Right lobe of liver (tissue), 6 donors: Measurements from ENCODE around the gene LMOD2. TPM values are rescaled to one million over a fixed set of nuclear protein-coding genes. Genes with fewer than 3 reads are reported as not detected.

ENCODE experiments used
- ATAC-seq, 4 donors: fragments of 200-7000 bp; cut with Tn5 transposase; one replicate each; pipeline ENCODE4 v1.9.1; 2020; ENCODE audit warnings: mild to moderate bottlenecking in 4 of 4, moderate library complexity in 4 of 4
- DNase-seq, 3 donors: peaks; one replicate each; pipeline ENCODE4 v3.0.0-alpha.2; 2020
- H3K27ac ChIP-seq, 3 donors: fragments of 200-600 bp; one replicate each; pipeline ENCODE4 v1.8.0; 2022
- H3K27me3 ChIP-seq, 2 donors: fragments of 200-600 bp; one replicate each; pipeline ENCODE4 v1.8.0; 2022
- H3K36me3 ChIP-seq, 4 donors: fragments of 200-600 bp; sonication (generic) in 1 of 4; one replicate each; pipeline versions ENCODE4 v1.5.1 to v1.8.0; 2017 to 2022; ENCODE audit warnings: control low read depth in 1 of 4
- H3K4me1 ChIP-seq, 4 donors: fragments of 200-600 bp; sonication (generic) in 1 of 4; one replicate each; pipeline versions ENCODE4 v1.5.1 to v1.8.0; 2017 to 2022; ENCODE audit warnings: control low read depth in 1 of 4
- H3K4me3 ChIP-seq, 3 donors: fragments of 200-600 bp; one replicate each; pipeline ENCODE4 v1.8.0; 2022
- H3K9me3 ChIP-seq, 4 donors: fragments of 200-600 bp; sonication (generic) in 1 of 4; one replicate each; pipeline versions ENCODE4 v1.5.1 to v1.8.0; 2017 to 2022; ENCODE audit warnings: control low read depth in 1 of 4
- CTCF ChIP-seq, 4 donors: fragments of 200-600 bp in 3 of 4; fragments of 450-650 bp in 1 of 4; IDR thresholded peaks; one replicate each; pipeline versions ENCODE4 v1.5.1 to v1.8.0; 2016 to 2022; ENCODE audit warnings: antibody characterized with exemption in 4 of 4, mild to moderate bottlenecking in 2 of 4
- POLR2A ChIP-seq: fragments of 450-650 bp; IDR thresholded peaks from one replicate; pipeline ENCODE4 v1.6.1; 2017; ENCODE audit warnings: antibody characterized with exemption, mild to moderate bottlenecking
- WGBS: methylation state at CpG from one replicate; pipeline ENCODE4 v1.1.6; 2018; ENCODE audit warnings: low coverage, low lambda C conversion rate; ENCODE audit not compliant: insufficient coverage; ENCODE audit errors: missing lambda C conversion rate; 5-methylcytosine and 5-hydroxymethylcytosine counted together
- intact Hi-C, 2 donors: fragments of 100-400 bp; cut with DNase I; formaldehyde crosslinking; loops; one replicate each; pipeline versions ENCODE4 v1.11.2 to v1.14.1; 2022
- total RNA-seq, 6 experiments: library from RNA; depleted of rRNA in 2 of 6; stranded (reverse); fragments of >200 nt in 2 of 6; fragmentation: NEBNext Ultra II Directional in 3 of 6; extraction: Animal tissue kit (Norgen Biotek cat#: 25700) in 3 of 6; gene quantifications; one replicate each; pipeline versions ENCODE4 v1.1.0 to v1.2.4, GENCODE V29; 2016 to 2023
- donor health status: DM: no; HTN: yes; CAD: no.
- donor health status: DM: no; HTN: no; CAD: no.
- donor health status: DM: no; HTN: no; CAD: no.
- donor health status: DM: no; HTN: yes; CAD: no.
- donor health status: DM: no; HTN: yes; CAD: no.

Gene LMOD2
- total RNA-seq, 6 experiments from 2014 or later: 0.37 TPM; not detected in 5

- TF ChIP-seq CTCF (IDR thresholded peaks at IDR 0.05) (no peak), POLR2A (no peak)
- Histone ChIP-seq H3K36me3 (no peaks in the 10 kb centered on the region), H3K9me3 (no peaks in the 10 kb centered on the region), H3K27me3 (no peaks in the 10 kb centered on the region), H3K4me3 (no peak overlapping the region), H3K4me1 (peaks cover 0 to 17% (median 5%) of the 10 kb centered on the region in 4 donors), H3K27ac (no peak overlapping the region)
- intact Hi-C loops: no loop called here
- DNase-seq: no peak
- WGBS: no CpG with 5 or more reads among the region's 1 CpG
- ATAC-seq: peak in 3 of 4 donors; percentile 11 to 66 (median 47)
These were observed 1.6 kb downstream of the LMOD2 start for GRCh38 chr7:123657304-123657685.

GRCh38 chr7:123658023-123658422 lies 2.4 kb downstream of the LMOD2 start:
- Histone ChIP-seq H3K4me1 (peaks cover 0 to 17% (median 5%) of the 10 kb centered on the region in 4 donors), H3K36me3 (no peaks in the 10 kb centered on the region), H3K9me3 (no peaks in the 10 kb centered on the region), H3K27me3 (no peaks in the 10 kb centered on the region), H3K4me3 (no peak overlapping the region), H3K27ac (peak overlapping the region in 1 of 3 donors; percentile 42)
- 12% methylated on average over 5 of the region's 6 CpGs for WGBS
- DNase-seq: peak in 2 of 3 donors; percentile 64 to 65
- ATAC-seq: peak; percentile 64 to 88 (median 72)
- intact Hi-C loops: no loop called here
- TF ChIP-seq CTCF (IDR thresholded peaks at IDR 0.05) (no peak), POLR2A (no peak)

- no peak for TF ChIP-seq POLR2A
- TF ChIP-seq CTCF (IDR thresholded peaks at IDR 0.05): no peak
- Histone ChIP-seq H3K9me3 (no peaks in the 10 kb centered on the region), H3K27me3 (no peaks in the 10 kb centered on the region), H3K4me1 (peaks cover 0 to 26% (median 7%) of the 10 kb centered on the region in 4 donors), H3K4me3 (no peak overlapping the region), H3K27ac (peak overlapping the region in 1 of 3 donors; percentile 48), H3K36me3 (no peaks in the 10 kb centered on the region)
- ATAC-seq: peak; percentile 54 to 70 (median 66)
- intact Hi-C loops: no loop called here
- DNase-seq: no peak
- 34% methylated on average over 8 of the region's 8 CpGs for WGBS
These were observed 5.1 kb downstream of the LMOD2 start for GRCh38 chr7:123660514-123661354.

GRCh38 chr7:123661765-123662164 lies 6.1 kb downstream of the LMOD2 start:
- peaks cover 0 to 35% (median 7%) of the 10 kb centered on the region in 4 donors for H3K4me1 ChIP-seq
- ATAC-seq: no peak
- no peaks in the 10 kb centered on the region for H3K36me3 ChIP-seq
- no peaks in the 10 kb centered on the region for H3K27me3 ChIP-seq
- H3K9me3 ChIP-seq: no peaks in the 10 kb centered on the region
- intact Hi-C loops: no loop called here
- TF ChIP-seq POLR2A (no peak), CTCF (IDR thresholded peaks at IDR 0.05) (no peak)
- no peak overlapping the region for H3K27ac ChIP-seq
- DNase-seq: no peak
- no peak overlapping the region for H3K4me3 ChIP-seq
- 50% methylated on average over 1 of the region's 1 CpG for WGBS
